ENCODE measurements around the gene ARL6IP1.

DNA sequence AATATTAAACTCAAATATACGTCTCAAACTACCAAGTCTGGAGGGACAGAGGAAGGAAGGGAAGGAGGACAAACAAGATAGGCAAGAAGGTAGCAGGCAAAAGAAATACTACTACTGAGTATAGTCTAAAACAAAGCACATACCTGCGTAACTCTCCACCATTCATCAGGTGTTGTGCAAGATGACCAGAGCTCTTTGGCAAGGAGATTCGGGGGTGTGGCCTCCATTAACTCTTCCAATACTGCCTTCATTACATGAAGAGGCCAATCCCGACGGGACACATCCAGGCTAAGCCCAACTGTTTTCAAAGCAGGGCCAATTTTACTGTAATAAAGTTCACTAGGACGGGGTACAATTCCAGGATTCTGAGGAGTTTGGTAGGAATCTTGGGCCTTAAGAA, 38.2 kb upstream of the ARL6IP1 start:
- TF ChIP-seq, protein P1, sequence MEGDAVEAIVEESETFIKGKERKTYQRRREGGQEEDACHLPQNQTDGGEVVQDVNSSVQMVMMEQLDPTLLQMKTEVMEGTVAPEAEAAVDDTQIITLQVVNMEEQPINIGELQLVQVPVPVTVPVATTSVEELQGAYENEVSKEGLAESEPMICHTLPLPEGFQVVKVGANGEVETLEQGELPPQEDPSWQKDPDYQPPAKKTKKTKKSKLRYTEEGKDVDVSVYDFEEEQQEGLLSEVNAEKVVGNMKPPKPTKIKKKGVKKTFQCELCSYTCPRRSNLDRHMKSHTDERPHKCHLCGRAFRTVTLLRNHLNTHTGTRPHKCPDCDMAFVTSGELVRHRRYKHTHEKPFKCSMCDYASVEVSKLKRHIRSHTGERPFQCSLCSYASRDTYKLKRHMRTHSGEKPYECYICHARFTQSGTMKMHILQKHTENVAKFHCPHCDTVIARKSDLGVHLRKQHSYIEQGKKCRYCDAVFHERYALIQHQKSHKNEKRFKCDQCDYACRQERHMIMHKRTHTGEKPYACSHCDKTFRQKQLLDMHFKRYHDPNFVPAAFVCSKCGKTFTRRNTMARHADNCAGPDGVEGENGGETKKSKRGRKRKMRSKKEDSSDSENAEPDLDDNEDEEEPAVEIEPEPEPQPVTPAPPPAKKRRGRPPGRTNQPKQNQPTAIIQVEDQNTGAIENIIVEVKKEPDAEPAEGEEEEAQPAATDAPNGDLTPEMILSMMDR (IDR thresholded peaks at IDR 0.05): no peak
- no peak for TF ChIP-seq ZFX (IDR thresholded peaks at IDR 0.05; ENCODE audit: borderline replicate concordance)

All from 22Rv1 (cell line).